DOHH2 (cell line): ENCODE measurements around the gene ERVFRD-1.

Experiments
- H3F3A ChIP-seq: fragments of 200-600 bp; sonication (generic), shearing (Covaris generic); 2 replicates; pipeline ENCODE4 v1.6.0; 2016; ENCODE audit warnings: antibody characterized with exemption, mild to moderate bottlenecking; ENCODE audit not compliant: control insufficient read depth, insufficient read depth
- H3K27ac ChIP-seq: fragments of 200-600 bp; sonication (generic); 2 replicates; pipeline ENCODE4 v1.5.1; 2014; ENCODE audit warnings: low read depth, mild to moderate bottlenecking, low read length, moderate library complexity
- H3K27me3 ChIP-seq: fragments of 200-600 bp; sonication (generic); 2 replicates; pipeline ENCODE4 v1.6.1; 2014; ENCODE audit warnings: mild to moderate bottlenecking, low read length, mixed read lengths; ENCODE audit not compliant: control insufficient read depth
- H3K36me3 ChIP-seq: fragments of 200-600 bp; sonication (generic); 2 replicates; pipeline ENCODE4 v1.6.1; 2014; ENCODE audit warnings: mild to moderate bottlenecking, low read length, moderate library complexity, mixed read lengths; ENCODE audit not compliant: control insufficient read depth
- H3K4me1 ChIP-seq: fragments of 200-600 bp; sonication (generic); 2 replicates; pipeline ENCODE4 v1.6.1; 2014; ENCODE audit warnings: mild to moderate bottlenecking, low read length, mixed read lengths; ENCODE audit not compliant: control insufficient read depth
- H3K4me2 ChIP-seq: fragments of 200-600 bp; sonication (generic); 2 replicates; pipeline ENCODE4 v1.6.0; 2014; ENCODE audit warnings: mild to moderate bottlenecking, low read length, moderate library complexity
- H3K4me3 ChIP-seq: fragments of 200-600 bp; sonication (generic); 2 replicates; pipeline ENCODE4 v1.5.1; 2014; ENCODE audit warnings: mild to moderate bottlenecking, low read length, mixed read lengths
- H3K79me2 ChIP-seq: fragments of 200-600 bp; sonication (generic); 2 replicates; pipeline ENCODE4 v1.6.1; 2014; ENCODE audit warnings: mild to moderate bottlenecking, low read length, mixed read lengths; ENCODE audit not compliant: control insufficient read depth
- H3K9me2 ChIP-seq: fragments of 200-600 bp; sonication (generic); replicated peaks from 2 replicates; pipeline ENCODE4 v1.6.1; 2014; ENCODE audit warnings: mild to moderate bottlenecking, low read length, mixed read lengths; ENCODE audit not compliant: control insufficient read depth
- H3K9me3 ChIP-seq: fragments of 200-600 bp; sonication (generic); 2 replicates; pipeline ENCODE4 v1.6.1; 2014; ENCODE audit warnings: antibody characterized with exemption, low read length, mixed read lengths; ENCODE audit not compliant: control insufficient read depth, insufficient read depth
- H4K20me1 ChIP-seq: fragments of 200-600 bp; sonication (generic); 2 replicates; pipeline ENCODE4 v1.6.0; 2014; ENCODE audit warnings: low read depth, mild to moderate bottlenecking, antibody characterized with exemption, low read length, moderate library complexity; ENCODE audit not compliant: control insufficient read depth, insufficient read depth
- EZH2phosphoT487 ChIP-seq: fragments of 200-600 bp; sonication (generic); IDR thresholded peaks from 2 replicates; pipeline ENCODE4 v1.6.1; 2017; ENCODE audit warnings: borderline replicate concordance, mild to moderate bottlenecking, antibody characterized with exemption, low read length, moderate library complexity, mixed read lengths
- TF ChIP-seq, protein P1 (sequence below): fragments of 200-600 bp; sonication (generic); IDR thresholded peaks from one replicate; pipeline ENCODE4 v1.5.1; 2014; ENCODE audit warnings: antibody characterized with exemption, mild to moderate bottlenecking, low read depth, low read length; ENCODE audit not compliant: poor library complexity, severe bottlenecking

ERVFRD-1 gene

DNA sequence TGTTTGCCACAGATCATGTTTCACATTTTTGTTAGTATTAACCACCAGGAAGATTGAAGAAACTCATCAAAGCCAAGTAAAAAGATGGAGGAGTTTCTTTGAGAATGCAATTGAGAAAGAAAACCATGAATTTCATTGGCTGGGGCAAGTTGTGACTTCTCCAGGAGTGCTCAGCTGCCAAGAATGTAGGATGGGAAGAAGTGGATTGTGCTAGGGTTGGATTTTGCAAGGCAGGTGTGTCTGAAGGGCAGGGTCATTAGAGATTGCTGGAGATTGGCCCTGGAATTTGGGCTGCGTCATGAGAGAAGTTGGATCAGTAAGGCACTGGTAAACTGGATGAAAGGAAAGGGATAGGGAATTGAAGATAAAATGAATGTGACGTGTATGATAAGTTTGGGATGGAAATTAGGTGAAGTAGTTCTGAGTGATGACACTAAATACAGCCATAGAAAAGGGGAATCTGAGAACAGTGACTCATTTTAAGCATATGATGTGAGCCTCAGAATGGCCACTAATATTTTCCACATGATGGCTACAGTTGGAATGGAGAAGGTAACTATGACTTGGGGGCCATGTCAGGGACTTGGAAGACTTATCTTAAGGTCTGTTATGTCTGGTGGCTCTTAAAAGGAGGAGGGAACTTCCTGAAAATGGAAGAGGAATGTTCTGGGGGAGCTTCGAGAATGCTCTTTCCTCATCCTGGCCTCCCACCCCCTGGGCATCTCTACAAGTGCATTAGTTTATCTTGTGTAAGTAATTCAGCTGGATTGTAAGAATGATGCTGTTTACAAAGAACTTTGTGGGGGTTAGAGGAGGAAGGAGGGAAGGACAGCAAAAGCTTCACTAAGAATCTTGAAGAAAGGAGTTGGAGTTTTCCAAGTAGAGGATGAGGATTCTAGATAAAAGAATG is 27.8 kb upstream of the ERVFRD-1 start:
- Histone ChIP-seq H3K36me3 (peaks cover 19% of the 10 kb centered on the region), H3K4me2 (no peak overlapping the region), H3K9me2 (no peaks in the 10 kb centered on the region), H4K20me1 (0 out of 2 replicates have a peak, but pooled peaks cover 2% of the 10 kb centered on the region), H3F3A (no peaks in the 10 kb centered on the region), H3K79me2 (no peaks in the 10 kb centered on the region), H3K9me3 (no peaks in the 10 kb centered on the region), H3K27me3 (no peaks in the 10 kb centered on the region), H3K4me3 (no peak overlapping the region), H3K4me1 (peaks cover 14% of the 10 kb centered on the region), H3K27ac (no peak overlapping the region)
- TF ChIP-seq EZH2phosphoT487, result no peak

DNA sequence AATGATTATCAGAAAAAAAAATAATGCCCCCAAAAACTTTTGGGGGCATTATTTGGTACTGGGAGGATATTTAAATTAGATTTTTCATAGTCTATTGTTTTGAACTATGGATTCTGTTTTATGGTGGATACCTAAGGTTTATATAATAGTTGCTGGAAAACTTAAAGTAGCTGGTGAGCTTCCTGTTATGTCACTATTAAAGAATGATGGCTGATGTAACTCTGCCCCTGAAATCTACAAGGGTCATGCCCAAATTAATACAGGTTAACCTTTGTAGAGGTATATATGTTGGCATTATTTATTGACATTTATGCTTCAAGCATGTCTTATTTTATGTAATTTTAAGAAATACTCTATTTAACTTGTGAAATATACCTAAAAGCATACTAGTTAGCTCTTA is 25.3 kb upstream of the ERVFRD-1 start:
- H3K4me2 ChIP-seq, result no peak overlapping the region
- no peak for TF ChIP-seq EZH2phosphoT487
- TF ChIP-seq, protein P1, sequence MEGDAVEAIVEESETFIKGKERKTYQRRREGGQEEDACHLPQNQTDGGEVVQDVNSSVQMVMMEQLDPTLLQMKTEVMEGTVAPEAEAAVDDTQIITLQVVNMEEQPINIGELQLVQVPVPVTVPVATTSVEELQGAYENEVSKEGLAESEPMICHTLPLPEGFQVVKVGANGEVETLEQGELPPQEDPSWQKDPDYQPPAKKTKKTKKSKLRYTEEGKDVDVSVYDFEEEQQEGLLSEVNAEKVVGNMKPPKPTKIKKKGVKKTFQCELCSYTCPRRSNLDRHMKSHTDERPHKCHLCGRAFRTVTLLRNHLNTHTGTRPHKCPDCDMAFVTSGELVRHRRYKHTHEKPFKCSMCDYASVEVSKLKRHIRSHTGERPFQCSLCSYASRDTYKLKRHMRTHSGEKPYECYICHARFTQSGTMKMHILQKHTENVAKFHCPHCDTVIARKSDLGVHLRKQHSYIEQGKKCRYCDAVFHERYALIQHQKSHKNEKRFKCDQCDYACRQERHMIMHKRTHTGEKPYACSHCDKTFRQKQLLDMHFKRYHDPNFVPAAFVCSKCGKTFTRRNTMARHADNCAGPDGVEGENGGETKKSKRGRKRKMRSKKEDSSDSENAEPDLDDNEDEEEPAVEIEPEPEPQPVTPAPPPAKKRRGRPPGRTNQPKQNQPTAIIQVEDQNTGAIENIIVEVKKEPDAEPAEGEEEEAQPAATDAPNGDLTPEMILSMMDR, result no peak
- H3K79me2 ChIP-seq, result peaks cover 7% of the 10 kb centered on the region
- H3F3A ChIP-seq, result no peaks in the 10 kb centered on the region
- H3K27ac ChIP-seq, result no peak overlapping the region
- H3K9me3 ChIP-seq, result no peaks in the 10 kb centered on the region
- H4K20me1 ChIP-seq, result no peaks in the 10 kb centered on the region
- no peaks in the 10 kb centered on the region for H3K9me2 ChIP-seq
- H3K36me3 ChIP-seq, result peaks cover 20% of the 10 kb centered on the region
- no peaks in the 10 kb centered on the region for H3K27me3 ChIP-seq
- H3K4me3 ChIP-seq, result no peak overlapping the region
- peaks cover 15% of the 10 kb centered on the region for H3K4me1 ChIP-seq

DNA sequence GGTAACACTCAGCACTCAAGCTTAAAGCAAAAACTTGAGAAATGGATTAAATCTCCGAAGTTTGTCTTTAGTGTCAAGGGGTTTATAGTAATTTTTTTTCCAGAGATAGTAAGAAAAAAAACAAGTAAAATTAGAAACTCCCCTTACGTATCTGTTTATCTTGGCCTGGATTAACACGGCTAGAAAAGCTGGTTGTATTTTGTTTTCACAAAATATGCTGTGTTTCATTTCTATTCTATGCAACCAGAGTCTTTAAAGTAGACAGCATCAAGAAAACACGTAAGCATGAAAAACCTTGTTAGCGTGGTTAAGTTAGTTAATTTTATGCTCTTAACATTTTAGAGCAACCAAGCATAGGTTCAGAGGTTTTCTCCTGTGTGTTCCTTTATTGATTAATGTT is 21.8 kb upstream of the ERVFRD-1 start:
- Histone ChIP-seq H3K27ac (no peak overlapping the region), H3K4me2 (no peak overlapping the region), H3K27me3 (no peaks in the 10 kb centered on the region), H3K36me3 (peaks cover 20% of the 10 kb centered on the region), H3K9me2 (no peaks in the 10 kb centered on the region), H3K4me3 (no peak overlapping the region), H3K79me2 (peaks cover 38% of the 10 kb centered on the region), H3K4me1 (peaks cover 7% of the 10 kb centered on the region), H3F3A (no peaks in the 10 kb centered on the region), H4K20me1 (no peaks in the 10 kb centered on the region), H3K9me3 (no peaks in the 10 kb centered on the region)
- TF ChIP-seq, protein P1, result no peak
- no peak for TF ChIP-seq EZH2phosphoT487

DNA sequence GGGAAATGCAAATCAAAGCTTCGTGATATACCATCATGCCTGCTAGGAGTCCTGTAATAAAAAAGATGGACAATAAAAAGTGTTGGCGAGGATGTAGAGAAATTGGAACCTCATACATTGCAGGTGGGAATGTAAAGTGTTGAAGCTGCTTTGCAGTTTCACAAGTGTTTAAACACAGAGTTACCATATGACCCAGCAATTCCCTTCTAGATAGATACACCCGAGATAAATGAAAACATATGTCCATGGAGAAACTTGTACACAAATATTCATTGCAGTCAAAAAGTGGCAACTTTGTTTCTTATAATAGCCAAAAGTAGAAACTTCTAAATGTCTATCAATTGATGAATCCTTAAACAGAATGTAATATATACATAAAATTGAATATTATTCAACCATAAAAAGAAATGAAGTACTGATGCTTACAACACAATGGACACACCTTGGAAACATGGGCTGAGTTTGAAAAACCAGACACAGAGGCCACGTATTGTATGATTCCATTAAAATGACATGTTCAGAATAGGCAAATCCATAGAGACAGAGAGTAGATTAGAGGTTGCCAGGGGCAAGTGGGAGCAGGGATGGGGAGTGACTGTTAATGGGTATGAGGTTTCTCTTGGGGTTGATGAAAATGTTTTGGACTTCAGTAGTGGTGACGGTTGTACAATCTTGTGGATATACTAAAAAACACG is 20.8 kb upstream of the ERVFRD-1 start:
- H3K4me1 ChIP-seq, result peaks cover 7% of the 10 kb centered on the region
- no peaks in the 10 kb centered on the region for H3F3A ChIP-seq
- no peaks in the 10 kb centered on the region for H3K9me3 ChIP-seq
- no peak overlapping the region for H3K4me3 ChIP-seq
- H3K4me2 ChIP-seq, result no peak overlapping the region
- H3K27ac ChIP-seq, result no peak overlapping the region
- H3K36me3 ChIP-seq, result peaks cover 20% of the 10 kb centered on the region
- no peaks in the 10 kb centered on the region for H3K9me2 ChIP-seq
- H4K20me1 ChIP-seq, result no peaks in the 10 kb centered on the region
- peaks cover 47% of the 10 kb centered on the region for H3K79me2 ChIP-seq
- H3K27me3 ChIP-seq, result no peaks in the 10 kb centered on the region
- TF ChIP-seq EZH2phosphoT487, result no peak
- TF ChIP-seq, protein P1, result no peak
